HG03521 (cell line): Measurements from ENCODE around the gene CALY.

ENCODE experiments used
- ATAC-seq: cut with Tn5 transposase; IDR thresholded peaks from one replicate; pipeline ENCODE4 v1.9.1; 2021; ENCODE audit warnings: mild to moderate bottlenecking, moderate library complexity; ENCODE audit not compliant: unreplicated experiment

The CALY gene

GRCh38 chr10:133274751-133275683 lies 61.7 kb downstream of the CALY start:
- peak; percentile 34 for ATAC-seq
